AML-193 (cell line): ENCODE data around the gene DCUN1D3.

Experiments
- DNase-seq, 2 experiments: peaks; one replicate each; lab custom pipeline; 2025; lab: John Stamatoyannopoulos, UW

The DCUN1D3 gene

GRCh38 chr16:20918486-20919239 is 18.5 kb upstream of the DCUN1D3 start:
- no peak for DNase-seq

GRCh38 chr16:20916942-20917341 is 16.8 kb upstream of the DCUN1D3 start:
- DNase-seq = peak; percentile 78 to 79

DNA sequence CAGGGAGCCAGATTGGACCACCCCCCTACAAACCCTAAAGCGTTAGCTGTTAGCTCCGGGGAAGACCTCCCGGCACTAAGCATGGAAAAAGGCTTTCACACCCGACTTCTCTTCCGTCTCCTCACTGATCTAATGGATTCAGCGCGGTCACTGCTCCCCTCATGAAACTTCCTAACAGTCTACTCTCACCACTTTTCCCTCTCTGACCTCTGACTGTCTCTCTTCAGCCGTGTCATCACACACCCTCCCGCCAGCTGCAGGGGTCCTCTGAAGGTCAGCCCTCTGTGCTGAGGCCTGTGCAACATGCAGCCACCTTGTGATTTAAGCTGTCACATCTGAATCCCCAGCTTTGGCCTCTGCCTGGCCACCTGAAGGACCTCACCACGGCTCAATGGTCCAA is 16.1 kb upstream of the DCUN1D3 start:
- DNase-seq = no peak

- no peak for DNase-seq
Observed at GRCh38 chr16:20911361-20911760, 11.2 kb upstream of the DCUN1D3 start.

GRCh38 chr16:20910781-20911321 is 10.7 kb upstream of the DCUN1D3 start:
- peak; percentile 96 to 97 for DNase-seq

DNA sequence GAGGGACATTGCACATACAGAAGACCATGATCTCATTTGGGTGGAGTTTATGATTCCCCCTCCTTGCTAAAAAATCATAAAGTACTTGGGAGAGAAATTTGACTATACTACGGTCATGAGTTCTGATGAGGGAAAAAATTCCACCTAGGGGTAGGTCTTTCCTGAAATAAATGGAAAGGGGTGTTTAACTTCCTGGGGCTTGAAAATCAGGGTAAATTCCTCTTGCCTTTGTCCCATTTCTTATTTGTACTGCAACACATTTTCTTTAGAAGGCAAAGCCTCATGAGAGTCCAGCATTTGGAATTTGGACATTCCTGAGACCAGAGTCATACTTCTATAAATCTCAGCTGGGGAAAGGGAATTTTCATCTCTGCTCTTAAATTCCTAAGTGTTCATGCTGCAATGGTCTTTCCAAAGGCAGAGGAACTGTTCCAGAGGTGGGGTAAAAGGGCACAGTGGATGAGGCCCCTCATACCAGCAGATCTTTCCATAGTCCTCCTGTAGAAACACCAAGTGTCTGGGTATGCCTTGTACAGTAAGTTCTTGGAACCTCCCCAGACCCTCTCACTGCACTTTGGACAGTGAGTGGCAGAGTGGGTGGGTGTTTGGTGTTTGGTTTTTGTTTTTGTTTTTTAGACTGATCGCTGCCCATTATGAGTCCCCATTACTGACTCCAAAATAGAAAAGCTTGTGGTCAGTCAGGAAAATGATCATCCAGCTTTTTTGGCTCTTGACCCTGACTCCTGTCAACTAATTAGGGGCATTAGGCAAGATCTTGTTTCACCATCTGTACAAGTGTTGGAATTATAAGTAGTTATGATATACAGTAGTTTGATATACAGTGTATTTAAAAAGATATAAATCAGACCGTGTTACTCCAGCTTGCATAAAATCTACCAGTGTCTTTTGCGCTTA is 6.4 kb upstream of the DCUN1D3 start:
- DNase-seq = no peak

DNA sequence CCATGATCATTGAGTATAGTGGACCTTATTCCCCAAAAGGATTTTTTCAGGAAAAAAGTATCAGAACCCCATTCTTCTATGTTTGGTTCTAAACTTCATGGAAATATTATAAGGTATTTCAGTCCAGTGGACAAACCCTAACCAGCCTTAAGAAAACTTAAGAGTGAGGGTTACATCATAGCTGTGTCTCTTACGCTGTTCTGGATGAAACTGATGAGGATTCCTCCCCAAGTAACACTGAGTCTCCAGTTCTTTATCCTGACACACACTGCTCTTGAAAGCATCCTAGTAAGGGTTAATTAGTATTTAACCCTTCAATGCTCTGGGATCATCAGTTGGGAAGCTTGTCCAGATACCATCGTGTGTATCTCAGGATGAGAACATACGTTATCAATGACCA is 5.4 kb upstream of the DCUN1D3 start:
- no peak for DNase-seq

DNA sequence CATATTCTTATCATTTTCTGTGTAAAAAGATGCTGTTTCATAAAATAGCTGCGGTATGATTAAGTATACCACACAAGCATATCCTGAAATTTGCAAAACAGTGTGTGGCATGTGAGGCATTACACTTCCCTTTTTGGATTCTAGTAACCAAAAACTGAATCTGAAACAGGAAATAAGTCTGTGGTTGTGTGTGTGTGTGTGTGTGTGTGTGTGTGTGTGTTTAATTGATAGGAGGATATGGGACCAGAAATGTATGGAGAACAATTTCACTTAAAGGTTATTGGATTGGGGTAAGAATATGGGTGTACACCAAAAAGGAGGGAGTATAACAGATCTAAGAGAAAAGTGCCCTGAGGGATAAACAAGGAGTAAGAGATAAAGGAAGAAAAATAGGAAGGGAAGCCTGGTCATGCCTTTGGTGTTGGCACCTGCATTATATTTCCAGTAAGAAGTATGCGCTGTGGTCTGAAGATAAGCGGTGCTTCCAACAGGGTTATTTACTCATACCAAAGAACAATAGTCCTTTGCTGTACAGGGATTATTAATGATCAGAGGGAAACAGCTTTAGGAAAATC is 4.4 kb upstream of the DCUN1D3 start:
- peak; percentile 83 to 89 for DNase-seq

GRCh38 chr16:20903899-20904506 is 3.8 kb upstream of the DCUN1D3 start:
- DNase-seq = no peak

GRCh38 chr16:20903116-20903898 is 3.1 kb upstream of the DCUN1D3 start:
- peak; percentile 14 to 42 for DNase-seq

GRCh38 chr16:20902426-20902825 is 2.3 kb upstream of the DCUN1D3 start:
- DNase-seq = no peak

DNA sequence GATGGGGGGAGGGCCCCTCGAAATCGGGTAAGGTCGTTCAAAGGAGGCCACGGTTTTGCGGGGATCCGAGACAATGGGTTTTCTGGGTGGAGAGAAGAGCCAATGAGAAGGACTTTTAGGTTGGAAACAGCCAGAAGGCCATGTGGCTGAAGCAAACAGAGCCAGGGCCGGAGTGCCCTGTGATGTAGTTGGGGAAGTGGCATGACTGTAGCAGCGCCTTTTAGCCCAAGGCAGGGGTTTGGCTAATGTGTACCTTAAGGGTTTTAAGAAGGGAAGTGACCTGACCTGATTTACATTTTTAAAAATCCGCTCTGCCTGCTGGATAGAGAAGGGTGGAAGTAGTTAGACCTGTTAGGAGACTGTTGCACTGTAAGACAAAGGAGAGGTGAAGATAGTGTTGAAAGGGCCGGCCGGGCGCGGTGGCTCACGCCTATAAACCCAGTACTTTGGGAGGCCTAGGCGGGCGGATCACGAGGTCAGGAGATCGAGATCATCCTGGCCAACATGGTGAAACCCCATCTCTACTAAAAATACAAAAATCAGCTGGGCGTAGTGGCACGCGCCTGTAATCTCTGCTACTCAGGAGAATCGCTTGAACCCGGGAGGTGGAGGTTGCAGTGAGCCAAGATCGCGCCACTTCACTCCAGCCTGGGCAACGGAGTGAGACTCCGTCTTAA is 1.4 kb upstream of the DCUN1D3 start:
- peak; percentile 45 to 61 for DNase-seq

DNA sequence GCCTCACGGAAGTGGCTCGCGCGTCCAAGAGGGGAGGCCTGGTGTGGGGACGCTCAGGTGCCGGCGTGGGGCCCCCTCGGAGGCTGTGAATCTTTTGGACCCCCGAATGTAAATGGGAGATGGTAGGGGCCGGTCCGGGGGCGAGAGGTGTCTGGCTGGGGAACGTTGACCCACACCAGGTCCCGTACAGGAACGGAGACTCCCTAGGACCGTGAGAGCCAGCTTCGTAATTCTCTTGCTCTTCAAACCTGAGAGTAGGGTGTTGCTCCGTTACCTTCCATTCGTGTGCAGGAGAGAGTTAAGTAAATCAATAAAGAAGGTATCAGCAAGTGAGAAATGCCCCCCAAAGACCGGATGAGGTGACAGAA is 894 bp upstream of the DCUN1D3 start:
- no peak for DNase-seq

DNA sequence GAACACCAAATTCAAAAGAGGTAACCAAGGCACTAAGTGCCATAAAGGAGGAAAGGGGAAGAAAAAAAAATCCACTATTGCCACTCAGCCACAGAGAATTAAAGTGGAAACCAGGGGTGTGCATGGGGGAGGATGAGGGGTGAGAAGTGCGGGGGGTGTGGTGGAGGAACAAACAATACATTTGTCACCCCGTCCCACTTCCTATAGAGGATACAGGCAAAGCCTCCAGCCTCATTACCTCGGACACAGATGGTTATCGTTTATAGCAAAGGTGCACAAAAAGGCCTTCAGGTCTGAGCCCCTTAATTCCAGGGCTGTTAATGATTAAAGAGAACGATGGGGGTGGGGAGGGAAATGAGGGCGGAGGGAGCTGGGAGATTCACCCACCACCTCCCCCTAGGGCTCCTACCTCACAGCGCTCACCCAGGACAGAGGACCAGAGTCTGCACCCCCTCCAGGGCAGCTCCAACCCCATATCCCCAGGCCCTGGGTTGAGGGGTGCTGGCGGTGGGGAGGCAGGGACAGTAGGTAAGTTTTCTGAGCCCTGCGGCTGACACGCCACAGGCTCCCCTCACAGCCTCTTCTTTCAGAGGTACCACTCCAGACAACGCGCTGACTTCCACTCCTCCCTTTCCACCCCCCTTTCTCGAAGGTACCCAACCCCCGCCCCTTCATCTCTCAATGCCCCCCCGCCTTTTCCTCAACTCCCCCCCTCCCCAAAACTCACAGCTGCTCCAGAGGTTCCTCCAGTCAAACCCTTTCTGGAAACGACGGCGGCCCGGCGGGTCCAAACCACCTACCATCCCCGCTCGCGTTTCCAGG is 470 bp downstream of the DCUN1D3 start:
- peak; percentile 8 to 21 for DNase-seq

GRCh38 chr16:20899071-20899470 is 1.1 kb downstream of the DCUN1D3 start:
- no peak for DNase-seq

DNA sequence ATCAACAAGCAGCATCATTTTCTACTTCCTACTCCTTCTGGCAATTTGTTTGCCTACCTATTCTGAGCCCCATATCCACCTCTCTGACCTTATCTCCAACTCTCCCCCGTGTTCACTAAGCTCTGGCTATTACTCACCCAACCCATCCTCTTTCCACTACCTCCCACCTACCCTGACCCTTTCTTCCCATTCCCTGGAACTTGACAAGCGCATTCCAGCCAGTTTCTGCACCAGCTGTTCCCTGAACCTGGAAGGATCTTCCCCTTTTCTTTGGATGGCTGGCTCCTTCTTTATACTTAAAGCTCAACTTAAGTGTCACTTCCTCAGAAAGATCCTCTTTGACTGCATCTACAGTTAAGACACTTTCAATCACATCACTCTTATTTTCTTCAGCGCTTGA is 2.2 kb downstream of the DCUN1D3 start:
- peak in 1 of 2 experiments; percentile 16 for DNase-seq

- DNase-seq = peak; percentile 61 to 66
Observed at GRCh38 chr16:20897253-20897897, 2.8 kb downstream of the DCUN1D3 start.

DNA sequence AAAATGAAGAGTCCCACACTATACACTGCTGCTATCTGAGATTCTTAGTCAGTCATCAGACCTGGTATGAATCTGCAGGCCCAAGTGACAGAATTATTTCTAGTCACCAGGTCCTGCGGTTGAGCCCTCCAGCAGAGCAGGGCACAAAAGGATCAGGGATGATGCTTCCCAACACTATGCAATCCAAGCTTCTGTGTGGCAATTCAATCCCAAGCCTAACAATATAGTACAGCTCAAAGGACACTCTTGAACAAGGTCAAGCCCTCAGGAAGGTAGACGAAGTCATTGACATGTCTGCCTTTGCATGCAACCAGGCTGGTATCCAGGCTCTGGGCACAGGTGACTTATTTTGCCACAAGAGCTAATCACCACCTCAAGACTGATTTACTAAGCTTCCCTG is 5.8 kb downstream of the DCUN1D3 start:
- DNase-seq = no peak

- no peak for DNase-seq
Observed at GRCh38 chr16:20889625-20890275, 10.4 kb downstream of the DCUN1D3 start.
